ENCODE results near the gene PCID2.

The PCID2 gene

GRCh38 chr13:113148407-113148806 lies 60.1 kb downstream of the PCID2 start:
- DNase-seq: no peak

- DNase-seq: no peak
Observed at GRCh38 chr13:113147206-113147605, 61.3 kb downstream of the PCID2 start.

GRCh38 chr13:113146750-113147149 lies 61.7 kb downstream of the PCID2 start:
- DNase-seq: no peak

- DNase-seq: no peak
Observed at GRCh38 chr13:113145911-113146598, 62.4 kb downstream of the PCID2 start.

GRCh38 chr13:113145496-113145895 lies 63.0 kb downstream of the PCID2 start:
- peak; percentile 82 for DNase-seq

- DNase-seq: no peak
Observed at GRCh38 chr13:113144255-113144629, 64.2 kb downstream of the PCID2 start.

GRCh38 chr13:113143466-113144254 lies 64.8 kb downstream of the PCID2 start:
- DNase-seq: no peak

GRCh38 chr13:113142876-113143275 lies 65.6 kb downstream of the PCID2 start:
- no peak for DNase-seq

GRCh38 chr13:113141601-113141970 lies 66.9 kb downstream of the PCID2 start:
- DNase-seq: no peak

- DNase-seq: no peak
Observed at GRCh38 chr13:113140677-113141600, 67.5 kb downstream of the PCID2 start.

- no peak for DNase-seq
Observed at GRCh38 chr13:113139577-113139976, 68.9 kb downstream of the PCID2 start.

- DNase-seq: no peak
Observed at GRCh38 chr13:113138792-113139551, 69.5 kb downstream of the PCID2 start.

- no peak for DNase-seq
Observed at GRCh38 chr13:113137691-113138298, 70.7 kb downstream of the PCID2 start.

GRCh38 chr13:113135281-113135760 lies 73.1 kb downstream of the PCID2 start:
- no peak for DNase-seq

GRCh38 chr13:113129921-113130750 lies 78.3 kb downstream of the PCID2 start:
- peak; percentile 52 for DNase-seq

GRCh38 chr13:113129480-113129879 lies 79.0 kb downstream of the PCID2 start:
- no peak for DNase-seq
